GM20431 (cell line): Measurements from ENCODE around the gene FAM83B.
"Not testable (repeated sequence)": the region's sequence is repeated elsewhere in the genome, so short reads cannot be mapped to it uniquely, and the experiment has no call there.

ENCODE experiments used
- in situ Hi-C: fragments of 300-500 bp; cut with MseI, MboI; formaldehyde crosslinking; loops from one replicate; pipeline ENCODE4 v1.15.0; 2020; ENCODE audit warnings: low sequenced_read_pairs; ENCODE audit not compliant: unreplicated experiment

The FAM83B gene

GRCh38 chr6:54846243-54846856 lies at the start of gene FAM83B:
Gene FAM83B, plus strand, starts transcription at chr6:54846771. Its CDS starts 23,476 bp downstream, at chr6:54870247.
- in situ Hi-C loops: no loop called here

GRCh38 chr6:54796918-54797317 lies 49.7 kb upstream of the FAM83B start:
- in situ Hi-C loops: not testable (repeated sequence)

- in situ Hi-C loops: no loop called here
Observed at GRCh38 chr6:54800050-54800600, 46.4 kb upstream of the FAM83B start.

- in situ Hi-C loops: no loop called here
Observed at GRCh38 chr6:54801244-54801643, 45.3 kb upstream of the FAM83B start.

- in situ Hi-C loops: no loop called here
Observed at GRCh38 chr6:54801669-54802068, 44.9 kb upstream of the FAM83B start.

GRCh38 chr6:54802775-54803634 lies 43.6 kb upstream of the FAM83B start:
- in situ Hi-C loops: no loop called here

GRCh38 chr6:54805077-54805476 lies 41.5 kb upstream of the FAM83B start:
- in situ Hi-C loops: no loop called here

GRCh38 chr6:54810147-54810546 lies 36.4 kb upstream of the FAM83B start:
- in situ Hi-C loops: no loop called here

- in situ Hi-C loops: no loop called here
Observed at GRCh38 chr6:54813892-54814291, 32.7 kb upstream of the FAM83B start.

GRCh38 chr6:54817236-54817635 lies 29.3 kb upstream of the FAM83B start:
- in situ Hi-C loops: no loop called here

- in situ Hi-C loops: no loop called here
Observed at GRCh38 chr6:54817834-54818233, 28.7 kb upstream of the FAM83B start.

- in situ Hi-C loops: not testable (repeated sequence)
Observed at GRCh38 chr6:54824225-54824624, 22.3 kb upstream of the FAM83B start.

- in situ Hi-C loops: no loop called here
Observed at GRCh38 chr6:54827010-54827409, 19.6 kb upstream of the FAM83B start.

- in situ Hi-C loops: no loop called here
Observed at GRCh38 chr6:54830216-54830615, 16.4 kb upstream of the FAM83B start.

GRCh38 chr6:54835176-54835575 lies 11.4 kb upstream of the FAM83B start:
- in situ Hi-C loops: no loop called here

- in situ Hi-C loops: no loop called here
Observed at GRCh38 chr6:54846857-54847674, 495 bp downstream of the FAM83B start.

- in situ Hi-C loops: no loop called here
Observed at GRCh38 chr6:54847799-54848597, 1.4 kb downstream of the FAM83B start.

GRCh38 chr6:54850114-54850513 lies 3.5 kb downstream of the FAM83B start:
- in situ Hi-C loops: no loop called here

- in situ Hi-C loops: no loop called here
Observed at GRCh38 chr6:54856129-54856528, 9.6 kb downstream of the FAM83B start.

GRCh38 chr6:54860132-54860531 lies 13.6 kb downstream of the FAM83B start:
- in situ Hi-C loops: no loop called here
